ENCODE results near the gene ANGEL2. TPM values are rescaled to one million over a fixed set of nuclear protein-coding genes. Genes with fewer than 3 reads are reported as not detected.
A peak's percentile ranks its signal among the peaks of the same experiment; 100 is the strongest.
"Not testable (repeated sequence)": the region's sequence is repeated elsewhere in the genome, so short reads cannot be mapped to it uniquely, and the experiment has no call there.

Gene ANGEL2
- total RNA-seq, 3 donors from 2014 or later = 34.3 to 39.7 (median 37.8) TPM

- not testable (repeated sequence) for H3K4me3 Mint-ChIP-seq; H3K36me3 Mint-ChIP-seq (ENCODE audit: insufficient read depth); H3K9me3 Mint-ChIP-seq; DNase-seq; ATAC-seq
- Mint-ChIP-seq H3K4me1 (ENCODE audit: low read depth) (peaks cover 15% of the 10 kb centered on the region), H3K27me3 (ENCODE audit: low read depth) (peaks cover 30% of the 10 kb centered on the region)
These were observed 29.9 kb upstream of the ANGEL2 start for GRCh38 chr1:213045321-213046226.

GRCh38 chr1:213041443-213041842 lies 25.8 kb upstream of the ANGEL2 start:
- Mint-ChIP-seq H3K27me3 (ENCODE audit: low read depth) (peaks cover 17% of the 10 kb centered on the region), H3K36me3 (ENCODE audit: insufficient read depth) (no peaks in the 10 kb centered on the region), H3K4me3 (no peak overlapping the region), H3K9me3 (no peaks in the 10 kb centered on the region), H3K4me1 (ENCODE audit: low read depth) (peaks cover 6% of the 10 kb centered on the region)
- no peak for DNase-seq
- no peak for ATAC-seq

- no peak overlapping the region for H3K4me3 Mint-ChIP-seq
- no peak for ATAC-seq
- no peaks in the 10 kb centered on the region for H3K4me1 Mint-ChIP-seq (ENCODE audit: low read depth)
- no peak for DNase-seq
- H3K27me3 Mint-ChIP-seq (ENCODE audit: low read depth) = peaks cover 32% of the 10 kb centered on the region
- H3K36me3 Mint-ChIP-seq (ENCODE audit: insufficient read depth) = no peaks in the 10 kb centered on the region
- peaks cover 4% of the 10 kb centered on the region for H3K9me3 Mint-ChIP-seq
These were observed 19.9 kb upstream of the ANGEL2 start for GRCh38 chr1:213035573-213035972.

- no peaks in the 10 kb centered on the region for H3K36me3 Mint-ChIP-seq (ENCODE audit: insufficient read depth)
- H3K27me3 Mint-ChIP-seq (ENCODE audit: low read depth) = peaks cover 38% of the 10 kb centered on the region
- H3K4me1 Mint-ChIP-seq (ENCODE audit: low read depth) = no peaks in the 10 kb centered on the region
- no peak overlapping the region for H3K4me3 Mint-ChIP-seq
- ATAC-seq (no peak), DNase-seq (no peak)
- H3K9me3 Mint-ChIP-seq = peaks cover 4% of the 10 kb centered on the region
These were observed 19.0 kb upstream of the ANGEL2 start for GRCh38 chr1:213034713-213035112.

GRCh38 chr1:213032651-213033050 lies 17.0 kb upstream of the ANGEL2 start:
- H3K9me3 Mint-ChIP-seq = peaks cover 4% of the 10 kb centered on the region
- no peak for ATAC-seq
- peaks cover 43% of the 10 kb centered on the region for H3K27me3 Mint-ChIP-seq (ENCODE audit: low read depth)
- H3K4me1 Mint-ChIP-seq (ENCODE audit: low read depth) = no peaks in the 10 kb centered on the region
- DNase-seq = no peak
- H3K4me3 Mint-ChIP-seq = no peak overlapping the region
- no peaks in the 10 kb centered on the region for H3K36me3 Mint-ChIP-seq (ENCODE audit: insufficient read depth)

- H3K4me3 Mint-ChIP-seq; DNase-seq; H3K36me3 Mint-ChIP-seq (ENCODE audit: insufficient read depth); ATAC-seq; H3K4me1 Mint-ChIP-seq (ENCODE audit: low read depth); H3K9me3 Mint-ChIP-seq: not testable (repeated sequence)
- H3K27me3 Mint-ChIP-seq (ENCODE audit: low read depth) = peaks cover 37% of the 10 kb centered on the region
These were observed 11.4 kb upstream of the ANGEL2 start for GRCh38 chr1:213027024-213027423.

- Mint-ChIP-seq H3K36me3 (ENCODE audit: insufficient read depth) (no peaks in the 10 kb centered on the region), H3K27me3 (ENCODE audit: low read depth) (peaks cover 8% of the 10 kb centered on the region), H3K4me3 (no peak overlapping the region), H3K4me1 (ENCODE audit: low read depth) (no peaks in the 10 kb centered on the region), H3K9me3 (no peaks in the 10 kb centered on the region)
- DNase-seq (no peak), ATAC-seq (no peak)
These were observed 4.3 kb upstream of the ANGEL2 start for GRCh38 chr1:213020016-213020415.

- H3K36me3 Mint-ChIP-seq (ENCODE audit: insufficient read depth) = no peaks in the 10 kb centered on the region
- ATAC-seq = no peak
- H3K9me3 Mint-ChIP-seq = no peaks in the 10 kb centered on the region
- no peak for DNase-seq
- H3K27me3 Mint-ChIP-seq (ENCODE audit: low read depth) = peaks cover 6% of the 10 kb centered on the region
- peaks cover 5% of the 10 kb centered on the region for H3K4me1 Mint-ChIP-seq (ENCODE audit: low read depth)
- H3K4me3 Mint-ChIP-seq = no peak overlapping the region
These were observed 3.8 kb upstream of the ANGEL2 start for GRCh38 chr1:213019450-213019849.

GRCh38 chr1:213017447-213018273 lies 2.0 kb upstream of the ANGEL2 start:
- H3K36me3 Mint-ChIP-seq (ENCODE audit: insufficient read depth) = peaks cover 3% of the 10 kb centered on the region
- H3K9me3 Mint-ChIP-seq = no peaks in the 10 kb centered on the region
- no peak for ATAC-seq
- no peaks in the 10 kb centered on the region for H3K27me3 Mint-ChIP-seq (ENCODE audit: low read depth)
- no peak overlapping the region for H3K4me3 Mint-ChIP-seq
- DNase-seq = no peak
- H3K4me1 Mint-ChIP-seq (ENCODE audit: low read depth) = peaks cover 20% of the 10 kb centered on the region

- Mint-ChIP-seq H3K9me3 (no peaks in the 10 kb centered on the region), H3K36me3 (ENCODE audit: insufficient read depth) (peaks cover 16% of the 10 kb centered on the region), H3K4me1 (ENCODE audit: low read depth) (peaks cover 35% of the 10 kb centered on the region), H3K4me3 (peak overlapping the region; percentile 99), H3K27me3 (ENCODE audit: low read depth) (no peaks in the 10 kb centered on the region)
- no peak for ATAC-seq
- no peak for DNase-seq
These were observed 1.0 kb downstream of the ANGEL2 start for GRCh38 chr1:213014642-213015041.

- Mint-ChIP-seq H3K9me3 (no peaks in the 10 kb centered on the region), H3K27me3 (ENCODE audit: low read depth) (no peaks in the 10 kb centered on the region), H3K4me3 (no peak overlapping the region), H3K36me3 (ENCODE audit: insufficient read depth) (peaks cover 28% of the 10 kb centered on the region), H3K4me1 (ENCODE audit: low read depth) (peaks cover 36% of the 10 kb centered on the region)
- no peak for DNase-seq
- peak in 1 of 2 donors; percentile 32 for ATAC-seq
These were observed 7.1 kb downstream of the ANGEL2 start for GRCh38 chr1:213008564-213008963.

- H3K4me1 Mint-ChIP-seq (ENCODE audit: low read depth) = peaks cover 9% of the 10 kb centered on the region
- no peak overlapping the region for H3K4me3 Mint-ChIP-seq
- no peaks in the 10 kb centered on the region for H3K27me3 Mint-ChIP-seq (ENCODE audit: low read depth)
- H3K36me3 Mint-ChIP-seq (ENCODE audit: insufficient read depth) = peaks cover 29% of the 10 kb centered on the region
- no peak for DNase-seq
- ATAC-seq = peak; percentile 76 to 94
- H3K9me3 Mint-ChIP-seq = no peaks in the 10 kb centered on the region
These were observed 12.4 kb downstream of the ANGEL2 start for GRCh38 chr1:213003256-213003655.

- H3K4me1 Mint-ChIP-seq (ENCODE audit: low read depth) = peaks cover 3% of the 10 kb centered on the region
- DNase-seq = no peak
- no peak for ATAC-seq
- no peaks in the 10 kb centered on the region for H3K27me3 Mint-ChIP-seq (ENCODE audit: low read depth)
- no peaks in the 10 kb centered on the region for H3K9me3 Mint-ChIP-seq
- peaks cover 21% of the 10 kb centered on the region for H3K36me3 Mint-ChIP-seq (ENCODE audit: insufficient read depth)
- H3K4me3 Mint-ChIP-seq = no peak overlapping the region
These were observed 20.7 kb downstream of the ANGEL2 start for GRCh38 chr1:212994926-212995325.

GRCh38 chr1:212993960-212994359 lies 21.7 kb downstream of the ANGEL2 start:
- ATAC-seq; DNase-seq; H3K27me3 Mint-ChIP-seq (ENCODE audit: low read depth); H3K4me1 Mint-ChIP-seq (ENCODE audit: low read depth); H3K4me3 Mint-ChIP-seq; H3K9me3 Mint-ChIP-seq: not testable (repeated sequence)
- peaks cover 17% of the 10 kb centered on the region for H3K36me3 Mint-ChIP-seq (ENCODE audit: insufficient read depth)
